GM23248 (cell line): ENCODE results near the gene TMEM192. TPM values are rescaled to one million over a fixed set of nuclear protein-coding genes. Genes with fewer than 3 reads are reported as not detected.

Source experiments
- DNase-seq: peaks from one replicate; pipeline ENCODE4 v3.0.0-alpha.2; 2015
- H2AFZ ChIP-seq: fragments of 200-600 bp; sonication (generic); 2 replicates; pipeline ENCODE4 v1.6.1; 2016; ENCODE audit warnings: antibody characterized with exemption
- H3F3A ChIP-seq: fragments of 200-600 bp; sonication (generic); 2 replicates; pipeline ENCODE4 v1.6.1; 2016; ENCODE audit warnings: mild to moderate bottlenecking, antibody characterized with exemption, mixed run types; ENCODE audit not compliant: insufficient read depth
- H3K27ac ChIP-seq: fragments of 200-600 bp; sonication (generic); 2 replicates; pipeline ENCODE4 v1.5.1; 2016; ENCODE audit warnings: mild to moderate bottlenecking
- H3K27me3 ChIP-seq: fragments of 200-600 bp; sonication (generic); replicated peaks from 2 replicates; pipeline ENCODE4 v1.6.1; 2016; ENCODE audit warnings: mild to moderate bottlenecking; ENCODE audit not compliant: insufficient read depth
- H3K36me3 ChIP-seq: fragments of 200-600 bp; sonication (generic); 2 replicates; pipeline ENCODE4 v1.6.1; 2016; ENCODE audit warnings: low read depth, mild to moderate bottlenecking
- H3K4me1 ChIP-seq: fragments of 200-600 bp; sonication (generic); 2 replicates; pipeline ENCODE4 v1.6.1; 2016; ENCODE audit warnings: mild to moderate bottlenecking; ENCODE audit not compliant: insufficient read depth
- H3K4me2 ChIP-seq: fragments of 200-600 bp; sonication (generic); one replicate; pipeline ENCODE4 v1.6.1; 2016; ENCODE audit warnings: mild to moderate bottlenecking; ENCODE audit not compliant: unreplicated experiment
- H3K4me3 ChIP-seq: fragments of 200-600 bp; sonication (generic); 2 replicates; pipeline ENCODE4 v1.5.1; 2016; ENCODE audit warnings: mild to moderate bottlenecking
- H3K79me2 ChIP-seq: fragments of 200-600 bp; sonication (generic); 2 replicates; pipeline ENCODE4 v1.6.1; 2016; ENCODE audit warnings: mild to moderate bottlenecking; ENCODE audit not compliant: insufficient read depth
- H3K9ac ChIP-seq: fragments of 200-600 bp; sonication (generic); 2 replicates; pipeline ENCODE4 v1.6.1; 2016; ENCODE audit warnings: mild to moderate bottlenecking
- H3K9me2 ChIP-seq: fragments of 200-600 bp; sonication (generic); 2 replicates; pipeline ENCODE4 v1.6.1; 2016; ENCODE audit warnings: mixed run types, mild to moderate bottlenecking, moderate library complexity; ENCODE audit not compliant: insufficient read depth
- H3K9me3 ChIP-seq: fragments of 200-600 bp; sonication (generic); one replicate; pipeline ENCODE4 v1.6.1; 2017; ENCODE audit warnings: low read depth
- H4K20me1 ChIP-seq: fragments of 200-600 bp; sonication (generic); 2 replicates; pipeline ENCODE4 v1.6.0; 2016; ENCODE audit not compliant: insufficient read depth
- EZH2 ChIP-seq: fragments of 200-600 bp; sonication (generic); IDR thresholded peaks from 2 replicates; pipeline ENCODE4 v1.6.1; 2018; ENCODE audit warnings: antibody characterized with exemption, mild to moderate bottlenecking; ENCODE audit not compliant: insufficient read depth, poor library complexity, severe bottlenecking
- EZH2phosphoT487 ChIP-seq: fragments of 200-600 bp; sonication (generic); IDR thresholded peaks from 2 replicates; pipeline ENCODE4 v1.6.1; 2018; ENCODE audit warnings: antibody characterized with exemption, moderate library complexity, mild to moderate bottlenecking, low read depth; ENCODE audit not compliant: insufficient read depth
- WGBS, 2 experiments: methylation state at CpG; one replicate each; pipeline ENCODE4 v1.1.6; 2015 to 2017; ENCODE audit warnings: low lambda C conversion rate in 2 of 2, low coverage in 1 of 2; ENCODE audit errors: missing lambda C conversion rate in 2 of 2; 5-methylcytosine and 5-hydroxymethylcytosine counted together
- in situ Hi-C: fragments of 300-500 bp; cut with MboI; formaldehyde crosslinking; loops from 2 replicates; pipeline ENCODE4 v1.15.0; 2020
- polyA plus RNA-seq: library from polyadenylated mRNA; unstranded; fragments of >200 nt; fragmentation: Nextera tagmentation; extraction: Ambion mirVana; gene quantifications from 2 replicates; pipeline ENCODE4 v1.2.1, GENCODE V29; 2016
- total RNA-seq: library from RNA; depleted of rRNA; stranded (reverse); fragments of >200 nt; shearing (Covaris generic); gene quantifications from 2 replicates; pipeline ENCODE4 v1.2.3, GENCODE V29; 2014; rRNA removed

TMEM192 gene
- 6.4 and 13.7 TPM in 2 replicates for total RNA-seq
- 7.6 and 7.8 TPM in 2 replicates for polyA plus RNA-seq

DNA sequence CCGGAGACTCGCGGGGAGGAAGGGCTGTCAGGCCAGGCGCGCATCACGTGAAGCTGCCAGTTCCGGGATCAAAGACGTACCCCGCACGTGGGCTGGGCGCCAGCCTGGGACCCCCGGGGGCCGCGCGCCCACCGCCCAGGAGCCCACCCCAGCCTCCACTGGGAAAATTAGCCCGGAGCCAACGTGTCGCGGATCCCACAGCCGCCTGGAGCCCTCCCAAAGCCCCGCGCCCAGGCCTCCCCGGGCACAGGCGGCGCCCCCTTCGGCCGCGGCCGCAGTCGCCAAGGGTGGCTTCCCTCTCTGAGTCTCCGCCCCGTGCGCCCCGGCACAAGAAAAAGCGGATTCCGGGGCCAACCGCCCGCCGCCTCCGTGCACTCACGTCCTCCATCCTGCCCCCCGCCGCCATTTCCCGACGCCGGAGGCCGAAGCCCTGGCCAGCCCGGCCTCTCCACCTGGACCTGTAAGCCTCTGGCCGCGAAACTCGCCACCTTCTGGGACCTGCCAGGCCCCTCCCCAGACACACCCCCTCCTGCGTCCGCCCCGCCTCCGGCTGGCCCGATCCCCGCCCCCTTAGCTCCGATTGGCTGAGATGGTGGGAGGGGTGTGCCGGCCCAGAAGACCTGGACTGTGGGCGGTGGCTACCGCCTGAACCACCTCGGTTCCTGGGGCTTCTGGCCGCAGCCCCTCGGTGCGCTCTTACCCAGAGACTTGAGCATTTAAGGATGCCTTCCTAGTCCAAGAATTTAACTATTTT is at the start of gene TMEM192:
Gene TMEM192 (minus strand): TSS at position 493 of the 754 bp plus-strand sequence. CDS start 87 bp downstream, at position 406.
- peak within 1 kb of the TSS; percentile 94 for H3K4me2 ChIP-seq
- peak within 1 kb of the TSS; percentile 93 for H3K4me3 ChIP-seq
- peak; percentile 95 for DNase-seq
- no peaks in the 10 kb centered on the region for H3K9me3 ChIP-seq
- no peaks in the 10 kb centered on the region for H3K79me2 ChIP-seq
- H4K20me1 ChIP-seq = no peaks in the 10 kb centered on the region
- no peaks in the 10 kb centered on the region for H3K27me3 ChIP-seq
- H3K9me2 ChIP-seq = no peaks in the 10 kb centered on the region
- TF ChIP-seq EZH2phosphoT487 = no peak
- no peak for TF ChIP-seq EZH2
- H3K9ac ChIP-seq = peak within 1 kb of the TSS; percentile 84
- H3K27ac ChIP-seq = peak within 1 kb of the TSS; percentile 80
- peaks cover 5% of the 10 kb centered on the region; the same call in 1 of the 2 replicates for H3F3A ChIP-seq
- H2AFZ ChIP-seq = peak within 1 kb of the TSS; percentile 91
- H3K4me1 ChIP-seq = peaks cover 5% of the 10 kb centered on the region; the same call in 1 of the 2 replicates
- in situ Hi-C loops = no loop called here
- no peaks in the 10 kb centered on the region for H3K36me3 ChIP-seq
- 1 to 2% methylated on average over 31 to 55 of the region's 66 CpGs for WGBS, 2 experiments

DNA sequence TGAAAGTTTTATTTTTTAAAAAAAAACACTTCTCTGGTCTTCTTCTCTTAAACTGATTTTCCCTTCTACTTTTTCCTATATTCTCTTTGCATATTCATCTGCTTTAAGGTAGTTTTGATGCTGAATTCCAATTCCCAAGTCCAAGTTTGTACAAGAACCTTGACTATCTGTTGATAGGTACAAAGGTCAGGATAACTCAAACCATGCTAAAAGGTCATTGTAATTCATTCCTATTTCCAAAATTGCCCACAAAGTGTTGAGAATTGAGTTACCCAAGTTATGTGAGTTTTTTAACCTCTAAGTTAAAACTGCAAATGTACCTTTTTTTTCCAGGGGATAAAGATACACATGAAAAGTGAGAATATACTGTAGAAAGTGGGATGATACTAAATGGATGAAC is 46.1 kb upstream of the TMEM192 start:
- Histone ChIP-seq H3K4me3 (no peak overlapping the region), H3F3A (no peaks in the 10 kb centered on the region), H3K9me3 (no peaks in the 10 kb centered on the region), H4K20me1 (no peaks in the 10 kb centered on the region), H3K27ac (no peak overlapping the region), H3K9ac (no peak overlapping the region), H3K4me1 (no peaks in the 10 kb centered on the region), H2AFZ (no peak overlapping the region), H3K79me2 (no peaks in the 10 kb centered on the region), H3K4me2 (no peak overlapping the region), H3K27me3 (no peaks in the 10 kb centered on the region), H3K36me3 (no peaks in the 10 kb centered on the region), H3K9me2 (no peaks in the 10 kb centered on the region)
- DNase-seq = no peak
- TF ChIP-seq EZH2 (no peak), EZH2phosphoT487 (no peak)
- in situ Hi-C loops = no loop called here

DNA sequence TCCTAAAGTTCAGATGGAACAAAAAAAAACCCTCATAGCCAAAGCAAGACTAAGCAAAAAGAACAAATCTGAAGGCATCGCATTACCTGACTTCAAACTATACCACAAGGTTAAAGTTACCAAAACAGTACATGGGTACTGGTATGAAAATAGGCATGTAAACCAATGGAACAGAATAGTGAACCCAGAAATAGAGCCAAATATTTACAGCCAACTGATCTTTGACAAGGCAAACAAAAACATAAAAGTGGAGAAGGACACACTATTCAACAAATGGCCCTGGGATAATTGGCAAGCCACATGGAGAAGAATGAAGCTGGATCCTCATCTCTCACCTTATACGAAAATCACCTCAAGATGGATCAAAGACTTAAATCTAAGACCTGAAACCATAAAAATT is 44.2 kb upstream of the TMEM192 start:
- no peak overlapping the region for H3K4me2 ChIP-seq
- DNase-seq = no peak
- no peaks in the 10 kb centered on the region for H3K9me3 ChIP-seq
- no peak overlapping the region for H3K27ac ChIP-seq
- H4K20me1 ChIP-seq = no peaks in the 10 kb centered on the region
- no peak overlapping the region for H2AFZ ChIP-seq
- H3K27me3 ChIP-seq = no peaks in the 10 kb centered on the region
- H3K36me3 ChIP-seq = no peaks in the 10 kb centered on the region
- H3K4me3 ChIP-seq = no peak overlapping the region
- no peak overlapping the region for H3K9ac ChIP-seq
- H3K79me2 ChIP-seq = no peaks in the 10 kb centered on the region
- TF ChIP-seq EZH2phosphoT487 (no peak), EZH2 (no peak)
- H3K9me2 ChIP-seq = no peaks in the 10 kb centered on the region
- in situ Hi-C loops = no loop called here
- no peaks in the 10 kb centered on the region for H3F3A ChIP-seq
- H3K4me1 ChIP-seq = 0 out of 2 replicates have a peak, but pooled peaks cover under 1% of the 10 kb centered on the region
- 55 to 68% methylated on average over 2 of the region's 2 CpGs for WGBS, 2 experiments

- Histone ChIP-seq H3F3A (no peaks in the 10 kb centered on the region), H3K36me3 (no peaks in the 10 kb centered on the region), H3K4me2 (no peak overlapping the region), H3K4me3 (no peak overlapping the region), H3K4me1 (peaks cover 4% of the 10 kb centered on the region; the same call in 1 of the 2 replicates), H4K20me1 (no peaks in the 10 kb centered on the region), H3K27me3 (no peaks in the 10 kb centered on the region), H3K9ac (no peak overlapping the region), H3K9me3 (no peaks in the 10 kb centered on the region), H3K27ac (no peak overlapping the region), H2AFZ (no peak overlapping the region), H3K9me2 (no peaks in the 10 kb centered on the region), H3K79me2 (no peaks in the 10 kb centered on the region)
- no peak for DNase-seq
- in situ Hi-C loops = no loop called here
- TF ChIP-seq EZH2 (no peak), EZH2phosphoT487 (no peak)
Observed at GRCh38 chr4:165154482-165154881, 41.8 kb upstream of the TMEM192 start.
